ENCODE measurements around the gene ZNF669. TPM values are rescaled to one million over a fixed set of nuclear protein-coding genes. Genes with fewer than 3 reads are reported as not detected.

Gene ZNF669
- total RNA-seq, 2 donors from 2014 or later: 14.3 to 20.6 TPM

DNA sequence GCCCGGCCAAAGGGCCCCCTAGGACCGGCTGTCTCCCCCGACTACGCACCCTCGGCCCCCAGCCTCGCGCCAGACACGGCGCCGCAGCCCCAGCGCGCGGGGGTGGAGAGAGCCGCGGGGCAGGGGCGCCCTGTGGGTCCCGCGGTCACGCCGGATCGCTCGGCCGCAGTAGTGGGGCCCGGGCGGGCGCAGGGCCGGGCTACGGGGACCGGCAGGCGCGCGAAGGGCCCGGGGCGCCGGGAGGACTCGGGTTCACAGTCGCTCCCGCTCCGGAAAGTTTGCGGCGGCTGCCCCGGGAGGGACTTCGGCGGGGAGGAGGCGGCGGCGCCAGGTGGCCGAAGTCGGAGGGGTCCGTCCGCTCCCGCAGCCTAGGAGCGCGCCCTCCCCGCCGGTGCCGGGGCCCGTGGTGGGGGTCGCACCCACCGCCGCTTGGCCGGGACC, 7.1 kb upstream of the ZNF669 start:
- no peaks in the 10 kb centered on the region for H3K4me1 ChIP-seq (ENCODE audit: control insufficient read depth, insufficient read depth, low read length)
- 1% methylated on average over 62 of the region's 62 CpGs; no CpG with 5 or more reads in 1 of the 2 experiments for WGBS, 2 experiments (ENCODE audit: insufficient coverage in 1 of 2, insufficient read length in 1 of 2)
- H3K4me3 ChIP-seq (ENCODE audit: low read length): peak overlapping the region; percentile 78
- no peak overlapping the region for H3K27ac ChIP-seq (ENCODE audit: low read depth, low read length)
- no peak for DNase-seq
- Mint-ChIP-seq H3K4me3 (peak overlapping the region; percentile 60), H3K9me3 (peaks cover 3% of the 10 kb centered on the region), H3K27ac (no peak overlapping the region), H3K27me3 (ENCODE audit: insufficient read depth) (peaks cover 50% of the 10 kb centered on the region), H3K4me1 (peaks cover 11% of the 10 kb centered on the region), H3K36me3 (ENCODE audit: low read depth) (no peaks in the 10 kb centered on the region)
- H3K27me3 ChIP-seq (ENCODE audit: control insufficient read depth, insufficient read depth, low read length, poor library complexity, severe bottlenecking): peaks cover 17% of the 10 kb centered on the region
- H3K9ac ChIP-seq (ENCODE audit: extremely low read depth, low read length, poor library complexity, severe bottlenecking): peak overlapping the region; percentile 30
- TF ChIP-seq, protein P1, sequence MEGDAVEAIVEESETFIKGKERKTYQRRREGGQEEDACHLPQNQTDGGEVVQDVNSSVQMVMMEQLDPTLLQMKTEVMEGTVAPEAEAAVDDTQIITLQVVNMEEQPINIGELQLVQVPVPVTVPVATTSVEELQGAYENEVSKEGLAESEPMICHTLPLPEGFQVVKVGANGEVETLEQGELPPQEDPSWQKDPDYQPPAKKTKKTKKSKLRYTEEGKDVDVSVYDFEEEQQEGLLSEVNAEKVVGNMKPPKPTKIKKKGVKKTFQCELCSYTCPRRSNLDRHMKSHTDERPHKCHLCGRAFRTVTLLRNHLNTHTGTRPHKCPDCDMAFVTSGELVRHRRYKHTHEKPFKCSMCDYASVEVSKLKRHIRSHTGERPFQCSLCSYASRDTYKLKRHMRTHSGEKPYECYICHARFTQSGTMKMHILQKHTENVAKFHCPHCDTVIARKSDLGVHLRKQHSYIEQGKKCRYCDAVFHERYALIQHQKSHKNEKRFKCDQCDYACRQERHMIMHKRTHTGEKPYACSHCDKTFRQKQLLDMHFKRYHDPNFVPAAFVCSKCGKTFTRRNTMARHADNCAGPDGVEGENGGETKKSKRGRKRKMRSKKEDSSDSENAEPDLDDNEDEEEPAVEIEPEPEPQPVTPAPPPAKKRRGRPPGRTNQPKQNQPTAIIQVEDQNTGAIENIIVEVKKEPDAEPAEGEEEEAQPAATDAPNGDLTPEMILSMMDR (conservative IDR thresholded peaks at IDR 0.05): no peak
- H3K9me3 ChIP-seq (ENCODE audit: control insufficient read depth, low read length): no peaks in the 10 kb centered on the region
- no peaks in the 10 kb centered on the region for H3K36me3 ChIP-seq (ENCODE audit: control insufficient read depth, insufficient read depth, low read length)

DNA sequence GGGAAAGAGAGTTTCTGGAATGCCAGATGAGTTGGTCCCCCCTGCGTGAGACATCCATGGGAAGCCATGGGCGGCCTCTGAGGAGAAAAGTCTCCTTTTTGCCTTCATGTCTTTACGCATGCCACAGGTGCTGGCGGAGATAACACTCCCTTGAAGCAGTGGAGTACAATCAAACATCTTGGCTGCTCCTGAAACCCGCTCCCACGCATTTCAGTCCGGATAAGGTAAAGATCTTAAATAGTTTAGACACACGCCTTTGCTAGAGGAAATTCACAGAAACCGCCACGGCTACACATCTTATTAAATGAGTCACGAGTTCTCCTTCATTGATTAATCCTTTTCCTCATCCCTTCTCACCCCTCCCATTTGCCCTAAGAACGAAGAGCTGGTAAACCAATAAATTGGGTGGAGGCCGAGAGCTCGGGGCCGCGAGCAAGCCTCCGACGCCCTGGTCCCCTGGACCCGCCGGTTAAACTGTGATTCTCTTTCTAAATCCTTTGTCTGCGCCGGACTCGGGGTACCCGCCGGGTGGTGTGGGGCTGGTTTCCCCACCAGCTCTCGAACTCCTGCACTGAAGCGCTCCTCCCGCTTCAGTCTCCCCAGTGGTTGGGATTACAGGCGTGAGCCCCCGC, 6.6 kb upstream of the ZNF669 start:
- DNase-seq: peak; percentile 64
- Mint-ChIP-seq H3K27ac (no peak overlapping the region), H3K4me1 (peaks cover 11% of the 10 kb centered on the region), H3K9me3 (peaks cover 5% of the 10 kb centered on the region), H3K36me3 (ENCODE audit: low read depth) (no peaks in the 10 kb centered on the region), H3K4me3 (peak overlapping the region; percentile 60), H3K27me3 (ENCODE audit: insufficient read depth) (peaks cover 50% of the 10 kb centered on the region)
- H3K4me3 ChIP-seq (ENCODE audit: low read length): peak overlapping the region; percentile 78
- peak overlapping the region; percentile 30 for H3K9ac ChIP-seq (ENCODE audit: extremely low read depth, low read length, poor library complexity, severe bottlenecking)
- H3K36me3 ChIP-seq (ENCODE audit: control insufficient read depth, insufficient read depth, low read length): no peaks in the 10 kb centered on the region
- H3K27ac ChIP-seq (ENCODE audit: low read depth, low read length): no peak overlapping the region
- TF ChIP-seq, protein P1 (conservative IDR thresholded peaks at IDR 0.05): no peak
- no peaks in the 10 kb centered on the region for H3K9me3 ChIP-seq (ENCODE audit: control insufficient read depth, low read length)
- H3K4me1 ChIP-seq (ENCODE audit: control insufficient read depth, insufficient read depth, low read length): no peaks in the 10 kb centered on the region
- 39 to 55% methylated on average over 20 to 30 of the region's 30 CpGs for WGBS, 2 experiments (ENCODE audit: insufficient coverage in 1 of 2, insufficient read length in 1 of 2)
- peaks cover 17% of the 10 kb centered on the region for H3K27me3 ChIP-seq (ENCODE audit: control insufficient read depth, insufficient read depth, low read length, poor library complexity, severe bottlenecking)

DNA sequence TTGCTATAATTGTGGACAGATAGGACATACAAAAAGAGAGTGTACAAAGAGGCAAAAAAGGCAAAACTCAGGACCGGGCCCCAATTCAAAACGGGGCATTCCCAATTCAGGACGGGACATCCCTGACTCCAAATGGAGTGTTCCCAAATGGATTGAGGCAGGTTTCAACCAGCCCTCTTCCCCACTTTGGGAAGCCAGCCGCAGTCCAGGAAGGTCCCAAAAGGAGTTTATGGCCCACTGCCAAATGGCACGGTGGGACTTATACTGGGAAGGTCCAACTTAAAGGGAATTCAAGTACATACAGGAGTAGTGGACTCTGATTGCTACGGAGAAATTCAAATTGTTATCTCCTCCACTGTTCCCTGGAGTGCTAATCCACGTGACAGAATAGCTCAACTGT, 3.5 kb upstream of the ZNF669 start:
- peaks cover 14% of the 10 kb centered on the region for H3K9me3 ChIP-seq (ENCODE audit: control insufficient read depth, low read length)
- peaks cover 13% of the 10 kb centered on the region for H3K4me1 Mint-ChIP-seq
- peaks cover 27% of the 10 kb centered on the region for H3K27me3 Mint-ChIP-seq (ENCODE audit: insufficient read depth)
- peaks cover 14% of the 10 kb centered on the region for H3K27me3 ChIP-seq (ENCODE audit: control insufficient read depth, insufficient read depth, low read length, poor library complexity, severe bottlenecking)
- peaks cover 7% of the 10 kb centered on the region for H3K36me3 Mint-ChIP-seq (ENCODE audit: low read depth)
- no peak overlapping the region for H3K4me3 Mint-ChIP-seq
- no peak overlapping the region for H3K27ac Mint-ChIP-seq
- WGBS, 2 experiments (ENCODE audit: insufficient coverage in 1 of 2, insufficient read length in 1 of 2): 88 to 98% methylated on average over 5 to 7 of the region's 7 CpGs
- no peak overlapping the region for H3K4me3 ChIP-seq (ENCODE audit: low read length)
- DNase-seq: no peak
- H3K36me3 ChIP-seq (ENCODE audit: control insufficient read depth, insufficient read depth, low read length): no peaks in the 10 kb centered on the region
- H3K9me3 Mint-ChIP-seq: peaks cover 18% of the 10 kb centered on the region
- TF ChIP-seq, protein P1 (conservative IDR thresholded peaks at IDR 0.05): no peak
- no peaks in the 10 kb centered on the region for H3K4me1 ChIP-seq (ENCODE audit: control insufficient read depth, insufficient read depth, low read length)
- no peak overlapping the region for H3K27ac ChIP-seq (ENCODE audit: low read depth, low read length)
- H3K9ac ChIP-seq (ENCODE audit: extremely low read depth, low read length, poor library complexity, severe bottlenecking): no peak overlapping the region

Data from endodermal cell (in vitro differentiated cells).